ENCODE data around the gene SRP14. TPM values are rescaled to one million over a fixed set of nuclear protein-coding genes. Genes with fewer than 3 reads are reported as not detected.

SRP14 gene
- total RNA-seq, 5 donors from 2014 or later (not counting 1 experiment from before 2014, with no cell fraction given) = 115 to 128 (median 119) TPM

DNA sequence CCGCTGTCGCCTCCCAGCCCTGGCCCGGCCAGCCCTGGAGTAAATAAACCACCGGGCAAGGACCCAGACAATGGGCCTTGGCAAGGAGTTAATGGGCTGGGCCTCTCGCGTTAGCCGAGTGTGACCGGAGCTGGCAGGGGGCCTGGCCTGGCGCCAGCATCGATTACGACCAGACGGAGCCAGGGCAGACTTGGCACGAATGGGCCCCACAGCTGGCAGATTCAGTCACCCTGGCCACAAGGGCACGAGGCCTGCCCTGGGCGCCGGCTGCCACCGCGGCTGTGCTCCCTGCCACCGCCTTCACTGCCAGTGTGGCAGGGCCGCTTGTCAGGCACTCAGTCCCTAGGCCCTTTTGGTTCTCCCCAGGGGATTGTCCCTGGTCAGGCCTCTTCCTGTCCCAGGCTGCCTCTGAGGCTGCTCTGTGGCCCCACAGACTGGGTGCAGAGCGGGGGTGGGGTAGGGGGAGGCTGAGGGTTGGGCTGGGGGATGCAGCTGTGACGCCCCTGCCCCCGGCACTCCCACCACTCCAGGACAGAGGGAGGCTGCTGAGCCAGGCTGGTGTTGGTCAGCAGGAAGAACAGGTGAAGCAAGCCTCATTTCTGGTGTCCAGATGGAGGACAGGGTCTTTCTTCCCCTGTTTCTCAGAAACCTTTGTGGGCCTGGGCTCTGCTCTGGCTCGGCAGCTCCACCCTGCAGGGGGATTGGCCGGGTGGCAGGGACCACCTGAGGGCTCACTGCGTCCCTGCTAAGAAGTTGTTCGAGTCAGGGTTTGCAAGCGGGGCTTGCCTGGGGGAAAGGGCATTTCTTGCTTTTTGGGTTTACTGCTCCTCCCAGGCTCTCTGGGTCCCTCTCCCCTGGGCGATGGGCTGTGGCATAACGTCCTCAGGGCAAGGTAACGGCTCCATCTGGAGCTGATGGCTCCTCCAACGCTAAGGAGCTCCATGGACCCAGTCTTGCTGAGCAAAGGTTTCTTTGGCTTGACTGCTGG, 30.5 kb upstream of the SRP14 start:
- Mint-ChIP-seq H3K36me3 (no peaks in the 10 kb centered on the region), H3K4me1 (peaks cover 13 to 19% (median 16%) of the 10 kb centered on the region in 3 donors), H3K27me3 (peaks cover 4 to 9% of the 10 kb centered on the region in 2 donors), H3K9me3 (no peaks in the 10 kb centered on the region), H3K27ac (no peak overlapping the region), H3K4me3 (no peak overlapping the region)
- DNase-seq (no peak), ATAC-seq (replicated peaks in 1 of 4) (no peak)
- CTCF ChIA-PET = no interaction called here
- Histone ChIP-seq H3K27ac (ENCODE audit: low read length) (no peak overlapping the region), H3K36me3 (ENCODE audit: control insufficient read depth in 2 of 2, extremely low read depth in 1 of 2, insufficient read depth in 1 of 2, low read length in 1 of 2) (no peaks in the 10 kb centered on the region), H3K4me3 (ENCODE audit: control insufficient read depth in 1 of 2, extremely low read depth in 1 of 2, low read length in 1 of 2) (no peak overlapping the region), H3K9me3 (no peaks in the 10 kb centered on the region), H3K4me1 (ENCODE audit: control insufficient read depth in 1 of 2, extremely low read depth in 1 of 2, insufficient read depth in 2 of 2, low read length in 2 of 2) (peaks cover 9 to 16% of the 10 kb centered on the region in 2 experiments), H3K27me3 (replicated peaks in 1 of 2; ENCODE audit: control insufficient read depth in 2 of 2, extremely low read depth in 1 of 2, insufficient read depth in 2 of 2, low read length in 1 of 2) (peaks cover 0 to 17% of the 10 kb centered on the region in 2 experiments)
- WGBS (ENCODE audit: insufficient coverage) = 87% methylated on average over 27 of the region's 32 CpGs
- POLR2A ChIA-PET = no interaction called here

DNA sequence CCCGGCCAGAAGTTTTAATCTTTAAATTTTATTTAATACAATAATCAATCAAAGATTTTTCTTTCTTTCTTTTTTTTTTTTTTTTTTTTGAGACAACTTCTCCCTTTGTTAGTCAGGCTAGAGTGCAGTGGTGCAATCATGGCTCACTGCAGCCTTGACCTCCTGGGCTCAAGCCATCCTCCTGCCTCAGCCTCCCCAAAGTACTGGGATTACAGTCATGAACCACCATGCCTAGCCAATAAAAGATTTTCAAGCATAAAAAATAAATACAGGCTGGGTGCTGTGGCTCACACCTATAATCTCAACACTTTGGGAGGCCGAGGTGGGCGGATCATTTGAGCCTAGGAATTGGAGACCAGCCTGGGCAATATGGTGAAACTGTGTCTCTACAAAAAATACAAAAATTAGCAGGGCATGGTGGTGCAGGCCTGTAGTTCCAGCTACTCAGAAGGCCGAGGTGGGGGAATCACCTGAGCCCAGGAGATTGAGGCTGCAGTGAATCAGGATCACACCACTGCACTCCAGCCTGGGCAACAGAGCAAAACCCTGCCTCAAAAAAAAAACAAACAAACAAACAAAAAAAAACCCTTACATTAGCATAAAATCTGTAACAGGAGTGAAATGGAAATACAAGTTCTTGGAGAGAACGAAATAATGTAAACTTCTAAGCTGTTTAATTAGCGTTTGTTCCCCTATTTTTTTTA, 29.1 kb upstream of the SRP14 start:
- no peaks in the 10 kb centered on the region for H3K9me3 ChIP-seq
- H3K36me3 ChIP-seq (ENCODE audit: control insufficient read depth in 2 of 2, extremely low read depth in 1 of 2, insufficient read depth in 1 of 2, low read length in 1 of 2) = no peaks in the 10 kb centered on the region
- Mint-ChIP-seq H3K4me1 (peaks cover 10 to 17% (median 15%) of the 10 kb centered on the region in 3 donors), H3K9me3 (no peaks in the 10 kb centered on the region), H3K27me3 (peaks cover 2 to 4% of the 10 kb centered on the region in 2 donors), H3K4me3 (no peak overlapping the region), H3K27ac (no peak overlapping the region), H3K36me3 (no peaks in the 10 kb centered on the region)
- no peak overlapping the region for H3K27ac ChIP-seq (ENCODE audit: low read length)
- H3K4me1 ChIP-seq (ENCODE audit: control insufficient read depth in 1 of 2, extremely low read depth in 1 of 2, insufficient read depth in 2 of 2, low read length in 2 of 2) = peaks cover 8 to 13% of the 10 kb centered on the region in 2 experiments
- POLR2A ChIA-PET = no interaction called here
- CTCF ChIA-PET = interaction anchor here (0.6 kb wide), 2 partner anchors 48 to 564 kb away, joined by 4 read pairs; no protein-coding TSS in a partner anchor
- WGBS (ENCODE audit: insufficient coverage) = 100% methylated on average over 1 of the region's 6 CpGs
- peaks cover 0 to 14% of the 10 kb centered on the region in 2 experiments for H3K27me3 ChIP-seq (replicated peaks in 1 of 2; ENCODE audit: control insufficient read depth in 2 of 2, extremely low read depth in 1 of 2, insufficient read depth in 2 of 2, low read length in 1 of 2)
- DNase-seq = no peak
- no peak for ATAC-seq (replicated peaks in 1 of 4)
- H3K4me3 ChIP-seq (ENCODE audit: control insufficient read depth in 1 of 2, extremely low read depth in 1 of 2, low read length in 1 of 2) = no peak overlapping the region

DNA sequence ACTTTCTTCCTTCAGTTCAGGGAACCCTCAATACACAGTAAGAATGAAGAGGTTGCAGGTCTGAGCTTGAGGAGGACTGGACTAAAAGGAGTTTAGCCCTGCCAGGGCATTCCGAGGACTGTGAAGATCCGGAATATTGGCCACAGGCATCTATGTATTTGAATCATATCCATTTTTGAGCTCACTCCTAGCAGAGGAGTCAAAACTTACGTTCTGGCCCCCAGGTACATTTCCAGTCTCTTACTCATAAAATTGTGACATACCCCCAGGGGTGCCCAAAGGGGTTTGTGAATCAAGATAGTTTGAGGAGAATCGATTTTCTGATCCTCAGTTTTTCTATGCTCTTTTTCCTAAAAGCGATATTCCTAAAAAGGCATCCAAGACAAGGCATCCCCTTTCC, 27.6 kb upstream of the SRP14 start:
- H3K27ac ChIP-seq (ENCODE audit: low read length) = no peak overlapping the region
- DNase-seq = no peak
- H3K27me3 ChIP-seq (replicated peaks in 1 of 2; ENCODE audit: control insufficient read depth in 2 of 2, extremely low read depth in 1 of 2, insufficient read depth in 2 of 2, low read length in 1 of 2) = peaks cover 0 to 2% of the 10 kb centered on the region in 2 experiments
- no peaks in the 10 kb centered on the region for H3K9me3 ChIP-seq
- no CpG with 5 or more reads among the region's 5 CpGs for WGBS (ENCODE audit: insufficient coverage)
- CTCF ChIA-PET = interaction anchor here in 1 of 2 donors (0.6 to 0.9 kb wide), 2 partner anchors 33 to 54 kb away, joined by 3 read pairs; no protein-coding TSS in a partner anchor
- H3K27ac Mint-ChIP-seq = no peak overlapping the region
- H3K4me3 Mint-ChIP-seq = no peak overlapping the region
- H3K4me1 Mint-ChIP-seq = peaks cover 10 to 17% (median 15%) of the 10 kb centered on the region in 3 donors
- H3K4me1 ChIP-seq (ENCODE audit: control insufficient read depth in 1 of 2, extremely low read depth in 1 of 2, insufficient read depth in 2 of 2, low read length in 2 of 2) = peaks cover 11 to 13% of the 10 kb centered on the region in 2 experiments
- H3K27me3 Mint-ChIP-seq = no peaks in the 10 kb centered on the region
- no peaks in the 10 kb centered on the region for H3K36me3 Mint-ChIP-seq
- no peak overlapping the region for H3K4me3 ChIP-seq (ENCODE audit: control insufficient read depth in 1 of 2, extremely low read depth in 1 of 2, low read length in 1 of 2)
- no peaks in the 10 kb centered on the region for H3K36me3 ChIP-seq (ENCODE audit: control insufficient read depth in 2 of 2, extremely low read depth in 1 of 2, insufficient read depth in 1 of 2, low read length in 1 of 2)
- no peaks in the 10 kb centered on the region for H3K9me3 Mint-ChIP-seq
- ATAC-seq (replicated peaks in 1 of 4) = no peak
- POLR2A ChIA-PET = interaction anchor here in 1 of 2 donors (1.0 kb wide), 1 partner anchor 33 kb away, joined by 3 read pairs; no protein-coding TSS in a partner anchor

DNA sequence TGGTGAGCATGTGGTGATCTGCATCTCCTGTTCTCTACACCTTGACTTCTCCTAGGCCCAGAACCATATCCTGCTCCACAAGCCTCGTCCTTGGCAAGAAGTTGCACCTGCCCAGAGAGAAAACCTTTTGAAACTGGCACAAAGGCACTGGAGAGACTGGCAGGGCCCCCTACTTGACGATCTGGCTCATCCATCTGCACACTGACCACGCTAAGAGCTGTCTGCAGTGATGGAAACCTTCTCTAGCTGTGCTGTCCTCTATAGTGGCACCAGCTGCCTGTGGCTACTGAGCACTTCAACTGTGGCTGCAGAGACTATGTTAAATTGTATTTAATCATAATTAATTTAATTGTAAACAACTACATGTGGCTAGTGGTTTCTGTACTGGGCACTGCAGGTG, 26.2 kb upstream of the SRP14 start:
- peak overlapping the region; percentile 36 to 87 for H3K27ac Mint-ChIP-seq

DNA sequence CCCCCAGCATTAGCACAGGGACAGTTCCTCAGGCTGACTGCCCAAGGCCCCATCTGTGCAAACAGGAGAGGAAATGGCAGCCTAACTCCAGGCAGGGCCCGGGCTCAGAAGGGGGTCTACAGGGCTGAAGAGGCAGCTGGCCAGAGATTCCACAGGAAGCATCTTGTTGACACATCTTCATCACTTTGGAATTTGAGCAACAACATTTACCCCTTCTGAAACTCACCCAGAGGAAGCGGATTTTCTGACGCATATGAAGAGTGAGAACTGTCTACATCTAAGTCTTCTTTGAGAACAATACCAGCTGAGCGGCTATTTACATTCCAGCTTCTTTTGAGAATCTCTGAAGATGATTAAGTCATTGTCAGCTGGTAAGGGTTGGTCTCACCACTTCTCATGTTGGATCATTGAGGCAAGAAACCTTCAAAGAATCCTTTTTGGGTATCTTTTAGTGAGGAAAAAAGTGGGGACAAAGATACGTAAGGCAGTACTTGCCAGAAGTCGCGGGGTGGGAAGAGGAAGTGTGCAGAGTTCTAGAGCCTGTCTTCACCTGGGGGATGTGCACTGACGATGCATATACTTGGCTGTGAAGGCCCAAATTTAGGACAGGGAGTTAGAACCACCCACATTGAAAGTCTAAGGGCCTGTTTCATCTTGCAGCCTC, 25.4 kb upstream of the SRP14 start:
- Mint-ChIP-seq H3K27ac (peak overlapping the region; percentile 36 to 87), H3K4me3 (peak overlapping the region in 1 of 3 donors; percentile 57), H3K9me3 (no peaks in the 10 kb centered on the region), H3K36me3 (no peaks in the 10 kb centered on the region), H3K4me1 (peaks cover 10 to 17% (median 15%) of the 10 kb centered on the region in 3 donors), H3K27me3 (no peaks in the 10 kb centered on the region)
- WGBS (ENCODE audit: insufficient coverage) = 61% methylated on average over 4 of the region's 8 CpGs
- Histone ChIP-seq H3K4me1 (ENCODE audit: control insufficient read depth in 1 of 2, extremely low read depth in 1 of 2, insufficient read depth in 2 of 2, low read length in 2 of 2) (peaks cover 13 to 22% of the 10 kb centered on the region in 2 experiments), H3K27ac (ENCODE audit: low read length) (no peak overlapping the region), H3K27me3 (replicated peaks in 1 of 2; ENCODE audit: control insufficient read depth in 2 of 2, extremely low read depth in 1 of 2, insufficient read depth in 2 of 2, low read length in 1 of 2) (no peaks in the 10 kb centered on the region), H3K36me3 (ENCODE audit: control insufficient read depth in 2 of 2, extremely low read depth in 1 of 2, insufficient read depth in 1 of 2, low read length in 1 of 2) (peaks cover 0 to 3% of the 10 kb centered on the region in 2 donors), H3K9me3 (no peaks in the 10 kb centered on the region), H3K4me3 (ENCODE audit: control insufficient read depth in 1 of 2, extremely low read depth in 1 of 2, low read length in 1 of 2) (no peak overlapping the region)
- POLR2A ChIA-PET = no interaction called here
- CTCF ChIA-PET = interaction anchor here (0.6 to 1.1 kb wide), 2 partner anchors 32 to 41 kb away, joined by 3 to 5 read pairs; no protein-coding TSS in a partner anchor
- ATAC-seq (replicated peaks in 1 of 4) = peak; percentile 64 to 90 (median 66)
- DNase-seq = no peak

More for the DNA sequence above, 26.2 kb upstream of the SRP14 start:
- H3K36me3 ChIP-seq (ENCODE audit: control insufficient read depth in 2 of 2, extremely low read depth in 1 of 2, insufficient read depth in 1 of 2, low read length in 1 of 2) = peaks cover 0 to 3% of the 10 kb centered on the region in 2 donors
- H3K27ac ChIP-seq (ENCODE audit: low read length) = no peak overlapping the region
- 70% methylated on average over 3 of the region's 3 CpGs for WGBS (ENCODE audit: insufficient coverage)
- DNase-seq (no peak), ATAC-seq (replicated peaks in 1 of 4) (no peak)
- Mint-ChIP-seq H3K9me3 (no peaks in the 10 kb centered on the region), H3K27me3 (no peaks in the 10 kb centered on the region), H3K4me1 (peaks cover 10 to 17% (median 15%) of the 10 kb centered on the region in 3 donors), H3K4me3 (no peak overlapping the region), H3K36me3 (no peaks in the 10 kb centered on the region)
- peaks cover 0 to 2% of the 10 kb centered on the region in 2 experiments for H3K27me3 ChIP-seq (replicated peaks in 1 of 2; ENCODE audit: control insufficient read depth in 2 of 2, extremely low read depth in 1 of 2, insufficient read depth in 2 of 2, low read length in 1 of 2)
- CTCF ChIA-PET = no interaction called here
- POLR2A ChIA-PET = interaction anchor here in 1 of 2 donors (0.6 kb wide), 1 partner anchor 78 kb away, joined by 3 read pairs; no protein-coding TSS in a partner anchor
- H3K4me3 ChIP-seq (ENCODE audit: control insufficient read depth in 1 of 2, extremely low read depth in 1 of 2, low read length in 1 of 2) = no peak overlapping the region
- no peaks in the 10 kb centered on the region for H3K9me3 ChIP-seq
- peaks cover 13 to 22% of the 10 kb centered on the region in 2 experiments for H3K4me1 ChIP-seq (ENCODE audit: control insufficient read depth in 1 of 2, extremely low read depth in 1 of 2, insufficient read depth in 2 of 2, low read length in 2 of 2)

Data from T-cell (primary cell).